HG03439 (cell line): ENCODE results near the gene SCYGR5.
"Not testable (repeated sequence)": the region's sequence is repeated elsewhere in the genome, so short reads cannot be mapped to it uniquely, and the experiment has no call there.

Experiments used
- ATAC-seq: cut with Tn5 transposase; IDR thresholded peaks from one replicate; pipeline ENCODE4 v1.9.1; 2021; ENCODE audit warnings: mild to moderate bottlenecking, moderate library complexity; ENCODE audit not compliant: unreplicated experiment

SCYGR5 gene, protein sequence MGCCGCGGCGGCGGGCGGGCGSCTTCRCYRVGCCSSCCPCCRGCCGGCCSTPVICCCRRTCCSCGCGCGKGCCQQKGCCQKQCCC

DNA sequence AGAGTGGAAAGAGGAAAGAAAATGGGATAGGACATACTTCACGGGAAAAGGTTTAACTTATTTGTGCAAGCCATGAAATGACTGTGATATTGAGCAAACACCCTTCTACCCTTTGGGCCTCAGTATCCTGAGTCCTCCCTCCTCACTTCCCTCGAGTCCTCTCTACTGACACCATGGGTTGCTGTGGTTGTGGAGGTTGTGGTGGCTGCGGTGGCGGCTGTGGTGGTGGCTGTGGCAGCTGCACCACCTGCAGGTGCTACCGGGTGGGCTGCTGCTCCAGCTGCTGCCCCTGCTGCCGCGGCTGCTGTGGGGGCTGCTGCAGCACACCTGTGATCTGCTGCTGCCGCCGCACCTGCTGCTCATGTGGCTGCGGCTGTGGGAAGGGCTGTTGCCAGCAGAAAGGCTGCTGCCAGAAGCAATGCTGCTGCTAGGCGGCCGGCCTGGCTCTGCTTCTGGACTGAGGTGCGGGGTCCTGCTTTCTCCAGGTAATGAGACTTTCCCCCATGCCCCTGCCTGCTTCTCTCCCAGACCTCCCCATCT is at the start of gene SCYGR5:
TSS of gene SCYGR5 (plus strand) at position 174 of the 540 bp plus-strand sequence. CDS start at position 174, 0 bp downstream.
- not testable (repeated sequence) for ATAC-seq

DNA sequence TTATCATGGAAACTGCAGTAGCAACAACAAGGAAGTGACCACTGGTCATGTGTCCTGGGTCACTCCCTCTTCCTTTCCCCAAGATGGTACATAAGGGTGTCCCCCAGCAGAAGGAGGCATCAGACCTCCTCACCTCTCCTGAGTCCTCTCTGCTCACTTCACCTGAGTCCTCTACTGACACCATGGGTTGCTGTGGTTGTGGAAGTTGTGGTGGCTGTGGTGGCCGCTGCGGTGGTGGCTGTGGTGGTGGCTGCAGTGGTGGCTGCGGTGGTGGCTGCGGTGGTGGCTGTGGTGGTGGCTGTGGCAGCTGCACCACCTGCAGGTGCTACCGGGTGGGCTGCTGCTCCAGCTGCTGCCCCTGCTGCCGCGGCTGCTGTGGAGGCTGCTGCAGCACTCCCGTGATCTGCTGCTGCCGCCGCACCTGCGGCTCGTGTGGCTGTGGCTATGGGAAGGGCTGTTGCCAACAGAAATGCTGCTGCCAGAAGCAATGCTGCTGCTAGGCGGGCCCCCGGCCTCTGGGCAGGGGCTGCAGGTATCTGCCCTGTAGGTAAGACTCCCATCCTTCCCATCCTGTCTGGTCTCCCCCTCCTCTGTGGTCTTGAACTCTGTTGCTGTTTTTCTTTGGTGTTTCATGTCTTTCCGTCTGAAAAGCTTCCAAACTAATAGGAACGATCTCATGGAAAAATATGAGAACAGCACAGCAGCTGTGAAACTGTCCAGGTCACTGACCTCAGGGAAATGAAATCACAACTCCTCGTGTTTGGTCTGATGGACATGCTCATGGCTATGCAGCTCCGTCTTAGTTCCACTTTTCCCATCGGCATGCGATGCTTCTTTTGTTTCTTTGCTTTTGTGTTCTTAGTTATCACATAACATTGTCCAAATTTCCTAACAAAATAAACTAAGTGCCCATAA is 49.0 kb upstream of the SCYGR5 start, which contains the start of gene SCYGR4:
TSS of gene SCYGR4 (plus strand) at position 183 of the 915 bp plus-strand sequence. CDS start at position 183, 0 bp downstream.
- ATAC-seq, result no peak

DNA sequence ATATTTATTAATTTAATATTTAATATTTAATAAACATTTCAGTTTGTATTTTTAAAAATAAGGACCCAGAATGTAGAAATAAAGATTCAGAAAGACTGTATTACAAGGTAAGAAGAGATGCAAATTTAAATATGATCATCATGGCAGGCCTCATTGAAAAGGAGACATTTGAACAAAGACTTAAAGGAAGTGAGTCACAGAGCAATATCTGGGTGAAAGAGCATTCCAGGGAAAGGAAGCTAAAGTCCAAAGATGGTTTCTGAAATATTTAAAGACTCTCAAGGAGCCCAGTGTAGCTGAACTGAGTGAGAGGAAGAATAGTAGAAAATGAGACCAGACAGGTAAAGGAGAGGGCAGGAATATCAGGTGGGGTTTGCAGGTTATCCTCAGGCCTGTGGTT is 43.4 kb upstream of the SCYGR5 start:
- no peak for ATAC-seq

DNA sequence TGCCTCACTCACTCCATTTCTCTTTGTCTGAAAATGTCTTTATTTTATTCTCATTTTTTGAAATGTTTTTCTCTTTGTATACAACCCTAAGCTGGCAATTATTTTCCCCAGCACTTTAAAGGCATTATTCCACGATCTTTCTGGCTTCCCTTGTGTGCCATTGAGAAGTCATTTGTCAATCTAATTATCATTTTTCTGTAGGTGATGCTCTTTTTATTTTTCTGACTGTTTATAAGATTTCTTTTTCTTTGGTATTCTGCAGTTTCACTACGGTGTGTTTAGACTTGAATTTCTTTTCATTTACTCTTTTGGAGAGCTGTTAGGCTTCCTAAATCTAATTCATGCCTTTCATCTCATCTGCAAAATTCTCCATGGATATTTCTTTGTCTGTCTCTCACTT is 41.2 kb upstream of the SCYGR5 start:
- no peak for ATAC-seq

DNA sequence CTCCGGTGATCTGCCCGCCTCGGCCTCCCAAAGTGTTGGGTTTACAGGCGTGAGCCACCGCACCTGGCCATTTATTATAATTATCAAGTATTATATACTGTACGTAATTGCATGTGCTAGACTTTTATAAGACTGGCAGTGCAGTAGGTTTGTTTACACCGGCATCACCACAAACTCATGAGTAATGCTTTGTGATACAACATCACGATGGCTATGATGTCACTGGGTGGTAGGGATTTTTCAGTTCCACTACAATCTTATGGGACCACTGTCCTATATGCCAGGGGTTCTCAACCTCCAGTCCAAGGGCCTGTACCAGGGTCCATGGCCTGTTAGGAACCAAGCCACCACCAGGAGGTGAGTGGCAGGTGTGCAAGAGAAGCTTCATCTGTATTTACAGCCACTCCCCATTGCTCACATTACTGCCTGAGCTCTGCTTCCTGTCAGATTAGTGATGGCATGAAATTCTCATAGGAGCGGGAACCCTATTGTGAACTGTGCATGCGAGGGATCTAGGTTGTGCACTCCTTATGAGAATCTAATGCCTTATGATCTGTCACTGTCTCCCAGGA is 39.9 kb upstream of the SCYGR5 start:
- no peak for ATAC-seq

DNA sequence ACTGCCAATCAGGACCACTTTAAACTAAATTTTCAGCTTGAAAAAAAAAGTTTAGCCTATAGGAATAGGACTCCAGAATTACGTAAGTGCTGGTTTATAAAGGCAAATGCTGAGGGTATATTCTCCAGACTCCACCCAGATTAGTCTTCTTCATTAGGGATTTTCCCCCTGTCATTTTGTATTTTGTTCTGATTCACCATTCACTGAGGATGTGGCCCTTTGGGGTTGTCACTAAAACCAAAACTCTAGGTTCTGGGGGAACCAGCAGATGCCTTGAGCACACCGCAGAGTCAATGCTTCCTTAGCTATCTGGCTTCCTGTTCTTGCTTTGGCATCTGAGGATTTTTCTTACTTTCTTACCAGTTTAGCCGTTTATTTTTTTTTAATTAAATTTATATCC is 38.8 kb upstream of the SCYGR5 start:
- ATAC-seq, result peak; percentile 93

DNA sequence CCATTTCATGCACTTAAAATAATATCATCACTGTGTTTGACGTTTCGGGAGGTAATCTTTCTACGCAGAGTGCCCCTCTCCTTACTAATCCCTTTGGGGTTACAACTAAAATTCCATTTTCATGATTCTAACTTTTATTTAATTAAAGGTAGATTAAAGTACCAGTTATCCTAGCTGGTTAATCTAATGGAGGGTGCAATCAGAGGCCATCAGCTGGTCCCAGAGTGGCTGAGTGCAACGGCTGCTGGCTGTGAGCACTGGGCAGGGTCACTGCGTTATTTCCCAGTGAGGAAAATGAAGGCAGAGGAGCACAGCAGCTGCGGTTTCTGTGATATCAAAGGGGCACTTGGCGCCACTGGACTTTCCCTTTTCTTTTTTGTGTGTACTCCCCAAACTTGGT is 37.2 kb upstream of the SCYGR5 start:
- ATAC-seq, result no peak

DNA sequence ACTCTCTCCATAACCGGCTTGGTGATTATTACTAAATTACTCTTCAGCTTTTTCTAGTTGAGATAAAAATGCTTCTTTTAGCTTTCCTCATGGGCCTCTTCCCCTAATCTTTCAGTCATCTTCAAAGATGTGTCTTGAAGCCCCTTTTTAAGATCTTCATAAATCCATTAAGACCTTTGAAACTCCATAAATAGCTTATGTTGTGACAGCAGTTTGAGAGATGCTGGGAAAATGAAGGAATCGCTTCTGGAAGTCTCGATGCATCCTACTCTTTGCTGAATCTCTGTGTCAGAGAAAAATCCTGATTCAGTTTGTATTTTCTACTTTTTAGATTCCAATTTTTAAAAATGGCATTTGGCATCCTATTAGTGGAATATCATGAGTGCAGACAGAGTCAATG is 36.3 kb upstream of the SCYGR5 start:
- ATAC-seq, result no peak

DNA sequence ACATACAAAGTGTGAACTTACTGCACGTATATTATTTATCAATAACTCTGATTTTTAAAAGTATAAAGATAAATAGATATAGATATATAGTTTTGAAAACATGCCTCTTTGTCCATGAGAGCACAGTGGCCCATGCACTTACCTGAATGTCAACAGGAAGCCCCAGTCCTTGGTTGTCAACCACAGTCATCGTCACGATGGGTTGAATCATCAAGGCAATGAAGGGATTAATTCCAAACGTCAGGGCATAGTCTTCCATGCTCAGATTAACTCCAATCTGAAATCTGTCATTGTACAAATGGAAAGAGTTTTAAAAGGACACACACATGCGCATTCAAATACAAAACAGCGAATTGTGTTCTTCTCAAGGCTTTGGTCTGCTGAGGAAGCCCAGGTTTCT is 33.8 kb upstream of the SCYGR5 start:
- no peak for ATAC-seq

DNA sequence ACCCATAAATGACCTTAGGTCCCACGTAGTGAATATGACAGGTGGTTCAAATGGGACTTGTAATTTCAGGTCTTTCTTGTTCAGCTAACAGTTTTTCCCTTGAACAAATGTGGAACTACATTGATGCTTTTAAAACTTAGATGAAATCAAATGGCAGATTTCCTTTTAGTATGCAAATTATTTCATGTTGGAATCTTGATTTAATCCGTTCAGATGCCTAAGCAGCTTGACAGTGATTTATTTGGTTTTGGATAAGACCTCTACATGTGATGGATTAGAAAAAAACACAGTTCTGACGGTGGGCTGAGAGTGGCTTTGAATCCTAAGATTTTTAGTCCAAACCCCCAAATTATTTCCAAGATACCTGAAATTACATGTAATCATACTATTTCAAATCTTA is 32.4 kb upstream of the SCYGR5 start:
- ATAC-seq, result no peak

DNA sequence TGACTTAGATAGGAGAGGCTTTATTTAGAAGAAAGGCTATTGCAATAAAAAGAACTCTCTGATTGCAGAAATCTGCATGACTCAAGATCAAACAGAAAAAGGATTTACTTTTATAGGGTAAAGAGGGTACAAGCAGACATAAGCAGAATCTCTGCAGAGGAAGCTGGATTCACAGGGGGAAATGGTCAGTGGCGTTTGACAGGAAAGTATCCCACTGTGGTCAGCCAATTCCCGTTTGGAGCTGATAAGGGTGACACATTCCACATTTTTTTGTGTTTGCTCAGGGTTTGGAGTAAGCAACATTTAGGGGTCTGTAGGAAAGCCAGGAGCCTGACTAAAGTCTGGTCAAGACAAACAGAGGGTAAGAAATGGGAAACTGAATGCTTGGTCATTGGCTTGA is 23.9 kb upstream of the SCYGR5 start:
- ATAC-seq, result no peak

DNA sequence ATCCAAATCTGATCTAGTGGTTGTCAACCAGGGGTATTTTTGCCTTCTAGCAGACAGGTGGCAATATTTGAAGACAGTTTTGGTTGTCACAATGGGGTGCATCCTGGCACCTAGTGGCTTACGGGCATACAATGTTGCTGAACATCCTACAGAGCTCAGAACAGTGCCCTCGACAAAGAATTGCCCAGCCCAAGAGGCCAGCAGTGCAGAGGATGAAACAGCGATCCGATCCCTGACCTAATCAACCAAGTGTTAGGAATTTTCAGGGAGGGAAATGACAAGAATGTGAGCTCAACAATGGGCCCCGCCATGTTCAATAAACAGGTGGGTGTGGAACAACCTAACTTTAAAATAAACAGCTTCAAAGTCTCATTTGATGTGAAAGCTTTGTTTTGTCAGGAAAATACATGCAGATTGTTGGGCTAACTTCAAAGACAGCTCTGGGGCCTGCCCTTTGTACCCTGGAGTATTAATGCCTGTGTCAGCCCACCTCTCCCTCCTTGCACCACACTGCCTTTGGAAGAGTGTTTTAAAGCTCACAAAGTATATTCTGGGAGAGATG is 22.5 kb upstream of the SCYGR5 start:
- ATAC-seq, result no peak

DNA sequence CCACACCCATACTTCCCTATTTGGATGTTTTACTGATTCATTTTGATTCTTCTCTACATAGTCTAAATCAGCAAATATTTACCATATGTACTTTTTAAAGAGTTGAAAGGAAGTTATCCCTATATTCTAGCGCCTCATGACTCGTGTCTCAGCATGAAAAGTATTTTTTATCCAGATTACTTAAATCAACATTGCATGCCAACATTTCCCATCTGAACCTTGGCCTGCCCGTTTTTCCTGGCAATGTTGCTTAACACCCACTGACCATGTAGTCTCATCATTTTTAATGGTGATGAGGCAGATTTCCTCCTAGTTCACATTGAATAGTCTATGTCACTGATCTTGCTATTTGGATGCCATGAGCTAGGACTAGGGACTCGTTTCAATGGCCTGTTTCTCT is 13.2 kb upstream of the SCYGR5 start:
- ATAC-seq, result no peak

DNA sequence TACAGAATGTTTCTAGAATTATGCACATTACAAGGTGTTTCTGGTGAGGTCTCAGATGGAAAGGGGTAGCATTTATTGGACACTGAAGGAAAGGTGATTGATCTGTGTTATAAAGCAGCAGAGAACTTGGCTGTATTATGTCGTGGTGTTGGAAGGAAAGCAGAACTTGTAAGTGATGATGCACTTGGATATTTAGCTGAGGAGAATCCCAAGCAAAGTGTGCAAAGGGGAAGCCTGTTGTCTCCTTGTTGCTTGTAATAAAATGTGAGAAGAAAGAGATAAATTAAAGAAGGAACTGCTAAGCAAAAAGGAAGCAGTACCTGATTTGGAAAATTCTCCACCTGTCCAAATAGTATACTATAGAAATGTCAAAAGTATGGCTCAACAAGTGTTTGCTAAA is 12.2 kb upstream of the SCYGR5 start:
- no peak for ATAC-seq

DNA sequence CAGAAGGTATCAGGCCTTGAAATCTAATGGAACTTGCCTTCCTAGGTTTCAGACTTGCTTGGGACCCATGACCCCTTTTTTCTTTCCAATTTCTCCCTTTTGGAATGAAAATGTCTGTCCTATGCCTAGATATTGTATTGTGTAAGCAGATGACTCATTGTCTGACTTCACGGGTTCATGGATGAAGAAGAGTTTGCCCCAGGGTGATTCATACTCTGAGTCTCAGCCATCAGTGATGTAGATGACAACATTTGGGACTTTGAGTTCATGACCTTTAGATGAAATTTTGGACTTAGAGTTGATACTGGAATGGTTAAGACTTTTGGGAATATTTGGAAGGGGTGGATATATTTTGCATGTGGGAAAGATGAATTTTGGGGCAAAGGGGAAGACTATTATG is 11.2 kb upstream of the SCYGR5 start:
- no peak for ATAC-seq

DNA sequence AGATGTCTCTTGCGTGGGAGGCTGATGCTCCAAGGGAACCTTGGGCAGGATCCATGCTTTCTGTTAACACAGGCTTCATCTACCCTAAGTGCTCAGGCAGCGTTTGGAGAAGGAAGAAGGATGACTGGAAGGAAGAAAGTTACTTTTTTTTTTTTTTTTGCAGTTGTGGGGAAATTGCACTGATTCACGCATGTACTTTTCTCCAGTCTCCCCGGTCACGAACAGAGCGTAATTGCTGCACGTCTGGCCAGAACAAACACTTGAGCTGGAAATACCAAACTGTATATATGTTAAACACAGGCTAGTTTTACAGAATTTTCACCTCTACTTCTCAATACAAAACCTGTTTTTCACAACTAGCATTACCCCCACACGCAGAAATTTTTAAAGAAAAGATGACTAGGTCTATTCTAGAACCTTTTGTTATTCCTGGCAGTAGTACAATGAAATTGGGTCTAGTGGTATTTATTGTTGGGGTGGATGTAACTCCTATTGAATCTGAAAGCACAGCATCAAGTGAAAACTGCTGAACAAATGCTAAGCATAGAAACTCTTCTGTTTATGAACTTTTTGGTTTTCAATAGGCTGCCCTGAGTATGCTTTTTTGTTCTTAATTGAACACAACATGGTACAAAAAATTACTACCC is 9.3 kb upstream of the SCYGR5 start:
- no peak for ATAC-seq

DNA sequence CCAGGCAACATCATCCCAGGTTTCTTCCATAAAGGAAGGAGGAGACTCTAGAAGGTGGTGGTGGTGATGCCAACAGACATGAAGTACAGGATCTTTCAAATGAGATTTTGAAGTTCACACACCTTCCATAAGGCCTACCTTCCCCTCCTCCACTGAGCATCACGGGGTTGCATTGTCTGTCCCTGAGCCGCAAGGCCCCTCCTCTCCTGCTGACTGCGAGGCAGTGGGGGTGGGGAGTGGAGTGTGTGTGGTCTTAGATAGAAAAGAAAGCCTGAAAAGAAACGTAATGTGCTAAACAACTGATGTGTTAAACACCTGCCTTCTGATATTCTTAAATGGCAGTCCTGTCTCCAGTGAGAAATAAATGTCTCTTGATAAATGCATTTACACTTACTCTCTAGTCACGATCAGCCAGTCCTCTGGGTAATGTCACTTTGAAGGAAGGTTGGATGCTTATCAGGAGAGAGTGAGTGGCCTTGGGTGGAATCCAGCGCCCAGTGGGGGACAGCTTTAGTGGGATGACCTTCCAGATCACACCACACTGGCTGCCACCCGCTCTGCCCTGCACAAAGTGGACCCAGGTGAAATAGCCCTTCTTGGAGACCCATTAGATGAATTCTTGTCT is 5.5 kb upstream of the SCYGR5 start:
- ATAC-seq, result no peak

DNA sequence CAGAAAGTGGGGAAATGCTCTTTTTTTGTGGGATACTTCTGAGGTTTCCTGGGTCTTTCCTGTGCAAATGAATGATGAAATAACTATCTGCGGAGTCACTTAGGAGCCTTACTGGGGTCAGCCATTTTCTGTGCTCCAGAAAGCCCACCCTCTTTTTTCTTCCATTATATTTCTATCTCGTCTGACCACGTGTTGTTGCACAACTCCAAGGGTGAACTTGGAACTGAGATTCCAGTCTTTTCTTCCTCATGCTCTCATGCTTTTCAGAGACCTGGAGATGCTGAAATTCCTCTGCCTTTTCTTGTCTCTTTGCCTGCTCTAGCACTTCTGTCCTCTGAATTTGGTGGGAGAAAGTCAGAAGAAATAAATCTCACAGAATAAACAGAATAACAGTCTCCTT is 4.8 kb upstream of the SCYGR5 start:
- no peak for ATAC-seq

DNA sequence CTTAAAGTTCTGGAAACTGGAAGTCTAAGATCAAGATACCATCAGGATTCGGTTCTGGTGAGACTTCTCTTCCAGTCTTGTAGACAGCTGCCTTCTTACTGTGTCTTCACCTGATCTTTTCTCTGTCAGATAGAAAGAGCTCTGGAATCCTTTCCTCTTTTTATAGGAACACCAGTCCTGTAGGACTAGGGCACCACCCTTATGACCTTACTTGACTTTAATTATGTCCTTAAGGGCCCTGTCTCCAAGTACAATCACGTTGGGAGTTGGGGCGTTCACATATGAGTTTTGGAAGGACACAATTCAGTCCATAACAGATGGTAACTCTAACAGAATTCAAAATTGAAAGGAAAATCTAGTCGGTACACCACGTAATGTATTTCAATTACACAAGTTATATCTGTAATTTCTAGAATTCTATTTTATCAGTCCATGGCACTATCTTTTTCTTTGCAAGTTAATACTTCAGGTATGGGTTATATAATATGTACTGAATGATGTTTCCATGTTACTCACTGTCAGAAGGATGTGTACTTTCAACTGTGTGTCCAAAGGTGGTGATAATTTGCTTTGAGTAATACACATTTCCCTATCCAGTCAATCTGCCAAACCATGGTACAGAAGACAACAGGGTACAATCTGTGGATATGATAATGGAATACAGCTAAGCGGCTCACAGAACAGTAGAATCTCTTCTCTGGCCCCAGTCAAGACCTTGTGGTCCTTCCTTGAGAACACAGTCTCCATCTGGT is 1.2 kb upstream of the SCYGR5 start:
- ATAC-seq, result no peak
